Measurements from ENCODE around the gene CCDC74B. TPM values are rescaled to one million over a fixed set of nuclear protein-coding genes. Genes with fewer than 3 reads are reported as not detected.

The CCDC74B gene
- total RNA-seq, 2 experiments from 2014 or later: 3.2 to 3.3 TPM

Other genes with a start within 250 kb of the CCDC74B start
- gene RAB6C, start 165.4 kb downstream of the CCDC74B start, total RNA-seq: not detected
- not detected for gene POTEF, start 15.9 kb downstream of the CCDC74B start, total RNA-seq
- 10 to 100 TPM; 65.8 to 69.4 TPM for gene SMPD4, start 36.5 kb upstream of the CCDC74B start, total RNA-seq
- gene MZT2B, start 37.1 kb upstream of the CCDC74B start, total RNA-seq: 100 to 1,000 TPM; 388 to 401 TPM
- not detected for gene TUBA3E, start 53.3 kb upstream of the CCDC74B start, total RNA-seq
- gene IMP4, start 197.8 kb upstream of the CCDC74B start, total RNA-seq: 100 to 1,000 TPM; 125 to 128 TPM
- 10 to 100 TPM; 42.1 to 44.9 TPM for gene PTPN18, start 210.9 kb upstream of the CCDC74B start, total RNA-seq